GM12874 (cell line): ENCODE data around the gene GALNT9.

ENCODE experiments used
- TF ChIP-seq, protein P1 (sequence below): IDR thresholded peaks from 2 replicates; pipeline ENCODE4 v1.5.1; 2011; ENCODE audit warnings: low read depth, mild to moderate bottlenecking, control low read depth, low read length, moderate library complexity; ENCODE audit not compliant: insufficient read depth

Gene GALNT9

DNA sequence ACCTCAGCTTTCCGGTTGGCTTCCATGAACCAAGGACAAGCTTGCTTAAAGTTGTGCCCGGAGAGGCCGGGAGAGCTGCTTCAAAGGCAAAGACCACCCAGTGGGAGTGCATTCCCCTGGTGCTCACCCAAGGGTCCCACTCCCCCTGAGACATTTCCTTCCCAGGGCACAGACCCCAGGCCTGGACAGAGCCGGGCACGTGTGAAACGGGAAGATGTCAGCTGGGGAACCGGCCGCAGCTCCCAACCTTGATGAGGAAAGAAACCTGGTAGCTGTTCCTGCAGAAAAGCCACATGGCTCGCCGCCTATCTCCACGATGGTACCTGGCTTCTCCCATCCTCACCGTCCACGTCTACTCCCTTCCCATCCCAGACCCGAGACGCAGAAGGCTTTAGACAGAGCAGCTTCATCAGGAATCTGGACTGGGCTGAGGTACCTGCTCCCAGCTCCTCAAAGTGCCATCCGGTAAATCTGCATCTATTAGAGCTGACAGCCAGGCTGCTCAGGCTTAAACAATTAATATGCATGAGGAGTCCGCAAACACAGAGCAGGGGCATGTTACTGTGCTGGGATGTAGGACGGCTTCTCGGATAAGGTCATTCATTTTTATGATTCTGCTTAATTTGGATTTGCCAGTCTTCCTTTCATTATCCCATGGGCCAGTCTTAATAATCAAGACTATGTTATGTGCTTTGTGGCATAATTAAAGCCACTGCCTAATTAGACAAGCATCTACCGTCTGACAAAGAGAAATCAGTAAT, 53.1 kb downstream of the GALNT9 start:
- TF ChIP-seq, protein P1, sequence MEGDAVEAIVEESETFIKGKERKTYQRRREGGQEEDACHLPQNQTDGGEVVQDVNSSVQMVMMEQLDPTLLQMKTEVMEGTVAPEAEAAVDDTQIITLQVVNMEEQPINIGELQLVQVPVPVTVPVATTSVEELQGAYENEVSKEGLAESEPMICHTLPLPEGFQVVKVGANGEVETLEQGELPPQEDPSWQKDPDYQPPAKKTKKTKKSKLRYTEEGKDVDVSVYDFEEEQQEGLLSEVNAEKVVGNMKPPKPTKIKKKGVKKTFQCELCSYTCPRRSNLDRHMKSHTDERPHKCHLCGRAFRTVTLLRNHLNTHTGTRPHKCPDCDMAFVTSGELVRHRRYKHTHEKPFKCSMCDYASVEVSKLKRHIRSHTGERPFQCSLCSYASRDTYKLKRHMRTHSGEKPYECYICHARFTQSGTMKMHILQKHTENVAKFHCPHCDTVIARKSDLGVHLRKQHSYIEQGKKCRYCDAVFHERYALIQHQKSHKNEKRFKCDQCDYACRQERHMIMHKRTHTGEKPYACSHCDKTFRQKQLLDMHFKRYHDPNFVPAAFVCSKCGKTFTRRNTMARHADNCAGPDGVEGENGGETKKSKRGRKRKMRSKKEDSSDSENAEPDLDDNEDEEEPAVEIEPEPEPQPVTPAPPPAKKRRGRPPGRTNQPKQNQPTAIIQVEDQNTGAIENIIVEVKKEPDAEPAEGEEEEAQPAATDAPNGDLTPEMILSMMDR = no peak

DNA sequence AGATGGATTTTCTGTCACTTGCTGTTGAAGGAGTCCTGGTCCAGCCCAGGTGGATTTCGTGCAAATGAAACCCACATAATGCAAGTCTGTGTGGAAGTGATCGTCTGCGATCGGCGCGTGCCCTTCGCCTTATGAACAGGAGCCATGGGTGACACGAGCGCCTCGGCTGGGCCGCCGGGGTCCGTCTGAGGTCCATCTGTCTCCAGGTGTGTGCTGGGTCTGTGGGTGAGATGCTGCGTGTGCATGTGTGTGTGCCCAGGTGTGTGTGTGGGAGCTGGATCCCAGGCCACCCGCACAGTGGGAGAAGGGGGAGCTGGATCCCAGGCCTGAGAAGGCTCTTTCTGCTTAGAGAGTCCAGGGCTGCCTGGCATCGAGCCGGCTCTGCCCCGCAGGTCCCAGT, 53.8 kb downstream of the GALNT9 start:
- TF ChIP-seq, protein P1 = no peak

DNA sequence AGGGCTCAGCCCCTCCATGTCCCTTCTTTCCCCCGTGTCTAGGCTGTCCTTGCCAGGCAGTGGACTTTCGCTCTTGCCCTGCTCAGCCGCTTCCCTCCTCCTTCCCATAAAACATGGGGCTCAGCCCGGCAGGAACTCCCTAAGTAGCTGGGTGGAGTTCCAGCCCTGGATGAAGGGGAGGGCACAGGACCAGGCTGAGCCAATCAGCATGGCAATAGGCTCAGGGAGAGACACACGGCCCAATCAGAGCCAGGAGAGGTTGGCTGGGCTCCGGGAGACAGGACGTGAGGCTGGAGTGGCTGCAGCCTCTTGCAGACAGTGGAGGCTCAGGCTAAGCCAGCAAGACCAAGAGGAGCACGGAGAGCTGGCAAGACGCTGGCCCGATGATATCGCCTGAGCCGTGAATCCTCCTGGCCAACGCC, 54.3 kb downstream of the GALNT9 start:
- TF ChIP-seq, protein P1 = no peak

DNA sequence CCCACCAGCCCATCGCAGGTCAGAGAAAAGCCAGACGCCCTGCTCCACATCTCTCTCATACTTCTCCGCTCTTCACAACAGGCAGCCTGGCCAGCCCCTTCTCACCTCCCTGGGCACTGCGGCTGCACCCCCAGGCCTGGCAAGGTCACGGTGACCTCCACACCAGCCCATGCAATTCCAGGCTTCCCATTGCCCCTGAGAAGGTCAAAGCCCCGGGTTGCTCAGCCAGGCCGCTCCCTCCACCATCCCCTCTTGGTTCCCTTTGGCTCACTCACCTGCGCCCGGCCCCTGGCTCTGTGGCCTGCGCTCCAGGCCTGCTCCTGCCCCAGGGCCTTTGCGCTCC, 55.4 kb downstream of the GALNT9 start:
- TF ChIP-seq, protein P1 = no peak

- TF ChIP-seq, protein P1 = no peak
Measured at GRCh38 chr12:132272711-132273110, 56.7 kb downstream of the GALNT9 start.

DNA sequence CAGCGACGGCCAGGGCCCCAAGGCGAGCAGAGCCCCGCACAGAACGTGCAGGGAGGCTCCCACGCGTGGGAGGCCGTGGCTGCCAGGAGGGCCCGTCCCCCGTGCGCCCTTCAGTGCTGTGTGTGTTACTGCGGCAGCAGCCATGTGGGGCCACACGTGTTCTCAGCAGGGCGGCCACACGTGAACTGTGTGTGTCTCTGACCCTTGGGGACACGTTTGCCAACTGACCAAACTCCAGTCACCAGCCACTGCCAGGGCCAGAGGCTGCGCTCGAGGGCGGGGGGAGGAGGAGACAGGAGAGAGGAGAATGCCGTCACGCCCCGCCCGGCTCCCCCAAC, 57.7 kb downstream of the GALNT9 start:
- TF ChIP-seq, protein P1 = no peak

GRCh38 chr12:132270969-132271754, 58.2 kb downstream of the GALNT9 start:
- TF ChIP-seq, protein P1 = no peak
